GM11168 (cell line): ENCODE results near the gene AJM1.

Experiments used
- in situ Hi-C: fragments of 300-500 bp; cut with MboI; formaldehyde crosslinking; loops from one replicate; pipeline ENCODE4 v1.12.0; 2022; ENCODE audit warnings: low sequenced_read_pairs; ENCODE audit not compliant: unreplicated experiment

AJM1 gene

GRCh38 chr9:136807281-136808074, 34.8 kb upstream of the AJM1 start, which contains the start of gene RABL6:
Gene RABL6 (plus strand): TSS chr9:136807948. CDS start chr9:136808197, 249 bp downstream.
- in situ Hi-C loops, result no loop called here

- in situ Hi-C loops, result no loop called here
Measured at GRCh38 chr9:136808075-136808805, 34.0 kb upstream of the AJM1 start.

GRCh38 chr9:136808806-136809158, 33.5 kb upstream of the AJM1 start:
- in situ Hi-C loops, result no loop called here

- in situ Hi-C loops, result no loop called here
Measured at GRCh38 chr9:136814725-136815421, 27.4 kb upstream of the AJM1 start.

GRCh38 chr9:136815422-136815782, 26.9 kb upstream of the AJM1 start:
- in situ Hi-C loops, result no loop called here

GRCh38 chr9:136820971-136821825, 21.1 kb upstream of the AJM1 start:
- in situ Hi-C loops, result no loop called here

- in situ Hi-C loops, result no loop called here
Measured at GRCh38 chr9:136821826-136822544, 20.3 kb upstream of the AJM1 start.

GRCh38 chr9:136823136-136824046, 18.9 kb upstream of the AJM1 start:
- in situ Hi-C loops, result no loop called here

- in situ Hi-C loops, result no loop called here
Measured at GRCh38 chr9:136824496-136825225, 17.6 kb upstream of the AJM1 start.

- in situ Hi-C loops, result no loop called here
Measured at GRCh38 chr9:136825295-136826187, 16.7 kb upstream of the AJM1 start.

GRCh38 chr9:136826188-136826541, 16.1 kb upstream of the AJM1 start:
- in situ Hi-C loops, result no loop called here

- in situ Hi-C loops, result no loop called here
Measured at GRCh38 chr9:136826703-136827582, 15.3 kb upstream of the AJM1 start.

- in situ Hi-C loops, result no loop called here
Measured at GRCh38 chr9:136827794-136828473, 14.3 kb upstream of the AJM1 start.

- in situ Hi-C loops, result no loop called here
Measured at GRCh38 chr9:136828474-136829140, 13.7 kb upstream of the AJM1 start.

- in situ Hi-C loops, result no loop called here
Measured at GRCh38 chr9:136829412-136829811, 12.9 kb upstream of the AJM1 start.
